Muscle of leg (tissue), 16 donors: ENCODE measurements around the gene C16orf74. TPM values are rescaled to one million over a fixed set of nuclear protein-coding genes. Genes with fewer than 3 reads are reported as not detected.

Experiments used
- DNase-seq: peaks from one replicate; pipeline ENCODE4 v3.0.0; 2013
- H3K27ac ChIP-seq: one replicate; pipeline ENCODE4 v1.5.1; 2013; ENCODE audit warnings: mild to moderate bottlenecking, low read length, control low read depth
- H3K27me3 ChIP-seq: one replicate; pipeline ENCODE4 v1.6.1; 2013; ENCODE audit warnings: low read length; ENCODE audit not compliant: control insufficient read depth, insufficient read depth
- H3K36me3 ChIP-seq: one replicate; pipeline ENCODE4 v1.6.1; 2013; ENCODE audit warnings: low read length; ENCODE audit not compliant: control insufficient read depth, insufficient read depth
- H3K4me1 ChIP-seq: one replicate; pipeline ENCODE4 v1.6.1; 2013; ENCODE audit warnings: low read length; ENCODE audit not compliant: control insufficient read depth, insufficient read depth
- H3K4me3 ChIP-seq: one replicate; pipeline ENCODE4 v1.5.1; 2013; ENCODE audit warnings: low read length, control low read depth
- H3K9me3 ChIP-seq: replicated peaks from 2 replicates; pipeline ENCODE4 v1.6.1; 2013; ENCODE audit warnings: low read depth, low read length; ENCODE audit not compliant: control insufficient read depth
- WGBS: methylation state at CpG from one replicate; pipeline ENCODE4 v1.1.5; 2013; ENCODE audit warnings: missing lambda C conversion rate; ENCODE audit not compliant: insufficient coverage; 5-methylcytosine and 5-hydroxymethylcytosine counted together
- long read RNA-seq, 11 donors: transcript quantifications; one replicate each; lab custom pipeline, GENCODE V29; 2026
- polyA plus RNA-seq, 8 donors: library from polyadenylated mRNA; unstranded; fragments of 120-200 nt; gene quantifications; one replicate each; pipeline versions ENCODE4 v1.2.1 to v1.2.3, GENCODE V29; 2013; ENCODE audit warnings: inconsistent platforms in 1 of 8, low replicate concordance in 1 of 8; ENCODE audit not compliant: insufficient read length in 8 of 8, insufficient read depth in 1 of 8
- total RNA-seq: library from RNA; stranded (reverse); fragments of 120-200 nt; gene quantifications from one replicate; pipeline ENCODE4 v1.2.4, GENCODE V29; 2013

Gene C16orf74
- 1.3 TPM for total RNA-seq
- 1 to 10 TPM; 1.2 to 2.9 (median 1.8) TPM for polyA plus RNA-seq
- long read RNA-seq, donor 1, partial matches to known transcripts: 0 of 1 reads
- long read RNA-seq, donor 1, other reads (novel, unspliced or antisense): 0 of 1 reads
- long read RNA-seq, donor 2: 0 reads
- long read RNA-seq, donor 3: 0 reads
- long read RNA-seq, donor 4: 0 reads
- long read RNA-seq, donor 5, partial matches to known transcripts: 0 of 2 reads
- long read RNA-seq, donor 5, other reads (novel, unspliced or antisense): 0 of 2 reads
- long read RNA-seq, donor 6, partial matches to known transcripts: 0 of 1 reads
- long read RNA-seq, donor 6, other reads (novel, unspliced or antisense): 0 of 1 reads
- long read RNA-seq, donor 7: 0 reads
- long read RNA-seq, donor 8: 0 reads
- long read RNA-seq, donor 9: 0 reads
- long read RNA-seq, donor 10: 0 reads
- long read RNA-seq, donor 11: 0 reads

- no peaks in the 10 kb centered on the region for H3K9me3 ChIP-seq
- peaks cover 61% of the 10 kb centered on the region for H3K27me3 ChIP-seq
- peak within 1 kb of the TSS; percentile 47 for H3K4me3 ChIP-seq
- H3K36me3 ChIP-seq: no peaks in the 10 kb centered on the region
- peak; percentile 33 for DNase-seq
- peaks cover 28% of the 10 kb centered on the region for H3K4me1 ChIP-seq
- no peak within 1 kb of the TSS for H3K27ac ChIP-seq
- 2% methylated on average over 92 of the region's 96 CpGs for WGBS
Observed at GRCh38 chr16:85750827-85751697, at the start of gene C16orf74. Gene C16orf74 (minus strand): TSS chr16:85751096. CDS start chr16:85735217, 15,879 bp downstream.

- WGBS: 7% methylated on average over 5 of the region's 9 CpGs
- H3K27ac ChIP-seq: peak overlapping the region; percentile 79
- H3K36me3 ChIP-seq: peaks cover 49% of the 10 kb centered on the region
- H3K4me3 ChIP-seq: peak overlapping the region; percentile 93
- H3K9me3 ChIP-seq: no peaks in the 10 kb centered on the region
- no peak for DNase-seq
- H3K4me1 ChIP-seq: peaks cover 16% of the 10 kb centered on the region
- H3K27me3 ChIP-seq: no peaks in the 10 kb centered on the region
Observed at GRCh38 chr16:85800321-85800669, 49.4 kb upstream of the C16orf74 start.

GRCh38 chr16:85799497-85800320 lies 48.8 kb upstream of the C16orf74 start, which contains the start of the genes COX4I1 and EMC8:
Gene COX4I1 (plus strand): TSS chr16:85799695. CDS start chr16:85801206, 1,511 bp downstream.
Gene EMC8 (minus strand): TSS chr16:85799544. CDS start chr16:85799295, 249 bp downstream.
- peaks cover 16% of the 10 kb centered on the region for H3K4me1 ChIP-seq
- H3K36me3 ChIP-seq: peaks cover 46% of the 10 kb centered on the region
- peak within 1 kb of the TSS; percentile 93 for H3K4me3 ChIP-seq
- H3K27ac ChIP-seq: peak within 1 kb of the TSS; percentile 79
- H3K9me3 ChIP-seq: no peaks in the 10 kb centered on the region
- WGBS: 0% methylated on average over 80 of the region's 87 CpGs
- peak; percentile 98 for DNase-seq
- no peaks in the 10 kb centered on the region for H3K27me3 ChIP-seq

GRCh38 chr16:85798901-85799496 lies 48.1 kb upstream of the C16orf74 start:
- peak; percentile 20 for DNase-seq
- Histone ChIP-seq H3K27ac (peak overlapping the region; percentile 29), H3K4me1 (peaks cover 16% of the 10 kb centered on the region)

GRCh38 chr16:85798283-85798776 lies 47.4 kb upstream of the C16orf74 start:
- Histone ChIP-seq H3K27me3 (no peaks in the 10 kb centered on the region), H3K4me3 (peak overlapping the region; percentile 93), H3K9me3 (no peaks in the 10 kb centered on the region), H3K36me3 (peaks cover 38% of the 10 kb centered on the region), H3K27ac (peak overlapping the region; percentile 29), H3K4me1 (peaks cover 16% of the 10 kb centered on the region)
- no peak for DNase-seq
- 14% methylated on average over 12 of the region's 17 CpGs for WGBS

More at GRCh38 chr16:85798901-85799496, 48.1 kb upstream of the C16orf74 start:
- peaks cover 42% of the 10 kb centered on the region for H3K36me3 ChIP-seq
- no peaks in the 10 kb centered on the region for H3K9me3 ChIP-seq
- H3K27me3 ChIP-seq: no peaks in the 10 kb centered on the region
- 0% methylated on average over 45 of the region's 51 CpGs for WGBS
- peak overlapping the region; percentile 93 for H3K4me3 ChIP-seq

- 81% methylated on average over 5 of the region's 7 CpGs for WGBS
Observed at GRCh38 chr16:85796599-85796998, 45.7 kb upstream of the C16orf74 start.

GRCh38 chr16:85796152-85796551 lies 45.3 kb upstream of the C16orf74 start:
- H3K36me3 ChIP-seq: peaks cover 39% of the 10 kb centered on the region
- H3K4me1 ChIP-seq: peaks cover 16% of the 10 kb centered on the region
- no peak overlapping the region for H3K4me3 ChIP-seq
- WGBS: 98% methylated on average over 4 of the region's 6 CpGs
- DNase-seq: no peak
- no peak overlapping the region for H3K27ac ChIP-seq
- H3K27me3 ChIP-seq: no peaks in the 10 kb centered on the region
- peaks cover 4% of the 10 kb centered on the region for H3K9me3 ChIP-seq

More at GRCh38 chr16:85796599-85796998, 45.7 kb upstream of the C16orf74 start:
- H3K9me3 ChIP-seq: peaks cover 2% of the 10 kb centered on the region
- DNase-seq: no peak
- H3K36me3 ChIP-seq: peaks cover 40% of the 10 kb centered on the region
- H3K27ac ChIP-seq: no peak overlapping the region
- no peak overlapping the region for H3K4me3 ChIP-seq
- no peaks in the 10 kb centered on the region for H3K27me3 ChIP-seq
- H3K4me1 ChIP-seq: peaks cover 16% of the 10 kb centered on the region

GRCh38 chr16:85794696-85795095 lies 43.8 kb upstream of the C16orf74 start:
- Histone ChIP-seq H3K36me3 (peaks cover 41% of the 10 kb centered on the region), H3K27me3 (no peaks in the 10 kb centered on the region), H3K27ac (no peak overlapping the region), H3K9me3 (peaks cover 4% of the 10 kb centered on the region), H3K4me1 (peaks cover 8% of the 10 kb centered on the region), H3K4me3 (no peak overlapping the region)
- WGBS: 87% methylated on average over 3 of the region's 8 CpGs
- no peak for DNase-seq
